Astrocyte of the cerebellum (primary cell): ENCODE data around the gene ZNF318.

Experiments used
- DNase-seq: peaks from one replicate; pipeline ENCODE4 v3.0.0-alpha.2; 2011; ENCODE audit warnings: low read depth
- H3K4me3 ChIP-seq: 2 replicates; pipeline ENCODE4 v1.5.1; 2011; ENCODE audit warnings: mild to moderate bottlenecking, low read depth, low read length, moderate library complexity
- in situ Hi-C: cut with HindIII; loops from 2 replicates; pipeline ENCODE4 v1.10.0; 2017; ENCODE audit warnings: low sequenced_read_pairs
- TF ChIP-seq, protein P1 (sequence below): IDR thresholded peaks from 2 replicates; pipeline ENCODE4 v1.5.1; 2012; ENCODE audit warnings: low read length, low read depth, moderate library complexity, mild to moderate bottlenecking; ENCODE audit errors: missing control alignments

Gene ZNF318

DNA sequence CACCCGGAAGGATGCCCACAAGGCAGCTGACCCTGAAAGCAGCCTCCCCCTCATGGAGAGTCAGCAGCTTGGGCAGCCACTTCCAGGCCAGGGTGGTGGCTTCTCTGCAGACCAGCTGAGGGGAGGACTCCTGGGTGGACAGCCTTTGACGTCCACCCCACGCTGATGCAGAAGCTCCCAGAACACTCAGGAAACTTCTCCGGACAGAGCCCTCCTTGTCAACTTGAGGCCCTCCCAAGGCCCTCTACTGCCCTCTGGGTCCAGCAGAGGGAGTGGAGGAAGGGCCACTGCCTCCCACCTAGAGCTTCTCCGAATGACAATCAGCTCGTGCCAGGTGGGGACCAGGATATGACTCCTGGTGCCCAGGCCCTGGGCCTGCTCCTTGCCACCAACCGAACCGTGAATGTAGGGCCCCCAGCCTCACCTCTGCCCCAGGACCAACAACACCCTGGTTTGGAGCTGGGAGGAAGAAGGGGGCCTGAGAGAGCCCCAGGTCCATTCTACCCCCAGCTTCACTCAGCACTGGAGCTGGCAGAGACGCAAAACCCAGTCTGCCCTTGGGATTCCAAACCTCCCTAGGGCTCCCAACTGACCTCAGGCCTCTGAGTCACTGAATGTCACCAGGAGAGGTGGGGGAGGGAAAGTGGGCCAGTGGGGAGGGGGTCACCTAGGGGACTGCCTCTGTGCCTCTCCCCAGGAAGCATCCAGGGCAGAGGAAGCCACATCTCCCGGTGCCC is 82.3 kb downstream of the ZNF318 start:
- TF ChIP-seq, protein P1, sequence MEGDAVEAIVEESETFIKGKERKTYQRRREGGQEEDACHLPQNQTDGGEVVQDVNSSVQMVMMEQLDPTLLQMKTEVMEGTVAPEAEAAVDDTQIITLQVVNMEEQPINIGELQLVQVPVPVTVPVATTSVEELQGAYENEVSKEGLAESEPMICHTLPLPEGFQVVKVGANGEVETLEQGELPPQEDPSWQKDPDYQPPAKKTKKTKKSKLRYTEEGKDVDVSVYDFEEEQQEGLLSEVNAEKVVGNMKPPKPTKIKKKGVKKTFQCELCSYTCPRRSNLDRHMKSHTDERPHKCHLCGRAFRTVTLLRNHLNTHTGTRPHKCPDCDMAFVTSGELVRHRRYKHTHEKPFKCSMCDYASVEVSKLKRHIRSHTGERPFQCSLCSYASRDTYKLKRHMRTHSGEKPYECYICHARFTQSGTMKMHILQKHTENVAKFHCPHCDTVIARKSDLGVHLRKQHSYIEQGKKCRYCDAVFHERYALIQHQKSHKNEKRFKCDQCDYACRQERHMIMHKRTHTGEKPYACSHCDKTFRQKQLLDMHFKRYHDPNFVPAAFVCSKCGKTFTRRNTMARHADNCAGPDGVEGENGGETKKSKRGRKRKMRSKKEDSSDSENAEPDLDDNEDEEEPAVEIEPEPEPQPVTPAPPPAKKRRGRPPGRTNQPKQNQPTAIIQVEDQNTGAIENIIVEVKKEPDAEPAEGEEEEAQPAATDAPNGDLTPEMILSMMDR = peak; percentile 31
- H3K4me3 ChIP-seq = no peak overlapping the region
- in situ Hi-C loops = no loop called here
- no peak for DNase-seq

DNA sequence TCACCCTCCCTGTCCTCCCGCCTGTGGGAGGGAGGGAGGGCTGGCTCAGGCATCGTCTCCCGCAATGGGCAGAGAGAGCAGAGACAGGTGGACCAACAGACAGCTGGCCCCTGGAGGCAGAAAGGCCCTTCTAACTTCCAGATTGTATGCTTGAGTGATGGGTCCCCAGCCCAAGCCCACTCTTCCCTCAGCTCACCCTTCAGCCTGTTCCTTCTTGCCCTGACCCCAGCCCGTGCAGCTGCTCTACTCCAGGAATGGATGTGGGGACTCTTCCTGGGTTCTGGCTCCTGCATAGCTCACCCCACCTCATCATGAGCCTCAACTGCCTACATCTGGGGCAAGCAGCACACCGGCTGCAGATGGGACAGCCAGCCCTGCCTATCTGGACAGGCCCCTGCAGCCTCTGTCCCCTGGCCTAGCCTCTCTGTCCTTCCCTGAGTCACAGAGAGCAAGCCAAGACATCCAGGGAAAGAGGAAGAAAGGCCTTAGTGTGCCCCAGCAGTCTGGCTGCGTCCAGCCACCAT is 82.9 kb downstream of the ZNF318 start:
- in situ Hi-C loops = no loop called here
- DNase-seq = no peak
- H3K4me3 ChIP-seq = no peak overlapping the region
- TF ChIP-seq, protein P1 = no peak
